MG63 (cell line): ENCODE measurements around the gene FBL. TPM values are rescaled to one million over a fixed set of nuclear protein-coding genes. Genes with fewer than 3 reads are reported as not detected.

Experiments
- DNase-seq: peaks from one replicate; pipeline ENCODE4 v3.0.0-alpha.2; 2020
- H3K27me3 ChIP-seq: fragments of 250-450 bp; sonication (Bioruptor Pico); 2 replicates; pipeline ENCODE4 v1.5.1; 2020; ENCODE audit warnings: mild to moderate bottlenecking, moderate library complexity
- H3K36me3 ChIP-seq: fragments of 250-450 bp; sonication (Bioruptor Pico); 2 replicates; pipeline ENCODE4 v1.5.1; 2020; ENCODE audit warnings: mild to moderate bottlenecking, moderate library complexity
- H3K4me3 ChIP-seq: fragments of 250-450 bp; sonication (Bioruptor Pico); 2 replicates; pipeline ENCODE4 v1.5.1; 2020; ENCODE audit warnings: mild to moderate bottlenecking, moderate library complexity
- H3K9me3 ChIP-seq: fragments of 250-450 bp; sonication (Bioruptor Pico); 2 replicates; pipeline ENCODE4 v1.5.1; 2020; ENCODE audit warnings: mild to moderate bottlenecking, moderate library complexity
- total RNA-seq: library from RNA; depleted of rRNA; stranded (reverse); fragments of >200 nt; shearing (Covaris generic); gene quantifications from 2 replicates; pipeline ENCODE4 v1.2.3, GENCODE V29; 2014; ENCODE audit warnings: low replicate concordance

FBL gene
- total RNA-seq, 1 experiment from 2014 or later = 588 TPM

GRCh38 chr19:39858541-39858940 is 12.4 kb upstream of the FBL start:
- no peaks in the 10 kb centered on the region for H3K36me3 ChIP-seq
- no peaks in the 10 kb centered on the region; the same call in 1 of the 2 replicates for H3K27me3 ChIP-seq
- no peak overlapping the region for H3K4me3 ChIP-seq
- H3K9me3 ChIP-seq = peaks cover 8% of the 10 kb centered on the region
- no peak for DNase-seq

GRCh38 chr19:39852882-39853281 is 6.7 kb upstream of the FBL start:
- Histone ChIP-seq H3K4me3 (no peak overlapping the region), H3K27me3 (no peaks in the 10 kb centered on the region; the same call in 1 of the 2 replicates), H3K36me3 (no peaks in the 10 kb centered on the region), H3K9me3 (peaks cover 1% of the 10 kb centered on the region; the same call in 1 of the 2 replicates)
- DNase-seq = no peak

- Histone ChIP-seq H3K9me3 (no peaks in the 10 kb centered on the region), H3K36me3 (no peaks in the 10 kb centered on the region), H3K4me3 (no peak overlapping the region), H3K27me3 (no peaks in the 10 kb centered on the region)
- DNase-seq = no peak
Measured at GRCh38 chr19:39850892-39851291, 4.7 kb upstream of the FBL start.

- Histone ChIP-seq H3K36me3 (peaks cover 8% of the 10 kb centered on the region; the same call in 1 of the 2 replicates), H3K27me3 (no peaks in the 10 kb centered on the region)
- no peak for DNase-seq
Measured at GRCh38 chr19:39848392-39848791, 2.2 kb upstream of the FBL start.

GRCh38 chr19:39847525-39847924 is 1.3 kb upstream of the FBL start:
- no peak for DNase-seq
- H3K36me3 ChIP-seq = peaks cover 8% of the 10 kb centered on the region; the same call in 1 of the 2 replicates
- no peak overlapping the region for H3K4me3 ChIP-seq
- no peaks in the 10 kb centered on the region for H3K27me3 ChIP-seq
- H3K9me3 ChIP-seq = no peaks in the 10 kb centered on the region

More at GRCh38 chr19:39848392-39848791, 2.2 kb upstream of the FBL start:
- no peak overlapping the region for H3K4me3 ChIP-seq
- no peaks in the 10 kb centered on the region for H3K9me3 ChIP-seq

- Histone ChIP-seq H3K4me3 (peak overlapping the region; percentile 90), H3K27me3 (no peaks in the 10 kb centered on the region), H3K36me3 (peaks cover 8% of the 10 kb centered on the region; the same call in 1 of the 2 replicates), H3K9me3 (no peaks in the 10 kb centered on the region)
- DNase-seq = no peak
Measured at GRCh38 chr19:39846678-39847486, 703 bp upstream of the FBL start.

GRCh38 chr19:39845584-39845932 is 621 bp downstream of the FBL start:
- Histone ChIP-seq H3K27me3 (no peaks in the 10 kb centered on the region), H3K36me3 (peaks cover 20% of the 10 kb centered on the region), H3K9me3 (no peaks in the 10 kb centered on the region), H3K4me3 (peak overlapping the region; percentile 90)
- DNase-seq = peak; percentile 38

- Histone ChIP-seq H3K4me3 (peak overlapping the region; percentile 90), H3K36me3 (peaks cover 24% of the 10 kb centered on the region), H3K27me3 (no peaks in the 10 kb centered on the region), H3K9me3 (no peaks in the 10 kb centered on the region)
- no peak for DNase-seq
Measured at GRCh38 chr19:39845172-39845571, 1.0 kb downstream of the FBL start.

GRCh38 chr19:39843919-39844793 is 2.0 kb downstream of the FBL start:
- Histone ChIP-seq H3K9me3 (no peaks in the 10 kb centered on the region), H3K36me3 (peaks cover 34% of the 10 kb centered on the region), H3K27me3 (no peaks in the 10 kb centered on the region), H3K4me3 (peak overlapping the region; percentile 90)
- no peak for DNase-seq

GRCh38 chr19:39842693-39843435 is 3.3 kb downstream of the FBL start:
- no peak for DNase-seq
- H3K27me3 ChIP-seq = no peaks in the 10 kb centered on the region
- H3K36me3 ChIP-seq = peaks cover 47% of the 10 kb centered on the region
- no peak overlapping the region; the same call in 1 of the 2 replicates for H3K4me3 ChIP-seq
- H3K9me3 ChIP-seq = no peaks in the 10 kb centered on the region

- no peak for DNase-seq
- Histone ChIP-seq H3K9me3 (no peaks in the 10 kb centered on the region), H3K27me3 (no peaks in the 10 kb centered on the region), H3K4me3 (no peak overlapping the region), H3K36me3 (peaks cover 65% of the 10 kb centered on the region)
Measured at GRCh38 chr19:39841041-39841440, 5.1 kb downstream of the FBL start.

GRCh38 chr19:39840492-39840891 is 5.7 kb downstream of the FBL start:
- peaks cover 70% of the 10 kb centered on the region for H3K36me3 ChIP-seq
- no peak for DNase-seq
- no peaks in the 10 kb centered on the region for H3K9me3 ChIP-seq
- H3K27me3 ChIP-seq = no peaks in the 10 kb centered on the region
- no peak overlapping the region for H3K4me3 ChIP-seq

- H3K27me3 ChIP-seq = no peaks in the 10 kb centered on the region
Measured at GRCh38 chr19:39839678-39840327, 6.4 kb downstream of the FBL start.

GRCh38 chr19:39838569-39838968 is 7.6 kb downstream of the FBL start:
- Histone ChIP-seq H3K27me3 (no peaks in the 10 kb centered on the region), H3K9me3 (no peaks in the 10 kb centered on the region), H3K4me3 (no peak overlapping the region), H3K36me3 (peaks cover 81% of the 10 kb centered on the region)
- no peak for DNase-seq

More at GRCh38 chr19:39839678-39840327, 6.4 kb downstream of the FBL start:
- no peak for DNase-seq
- Histone ChIP-seq H3K4me3 (no peak overlapping the region), H3K36me3 (peaks cover 71% of the 10 kb centered on the region), H3K9me3 (no peaks in the 10 kb centered on the region)

GRCh38 chr19:39837978-39838377 is 8.2 kb downstream of the FBL start:
- no peaks in the 10 kb centered on the region for H3K27me3 ChIP-seq
- peaks cover 84% of the 10 kb centered on the region for H3K36me3 ChIP-seq
- H3K4me3 ChIP-seq = no peak overlapping the region
- no peak for DNase-seq
- H3K9me3 ChIP-seq = no peaks in the 10 kb centered on the region

- no peaks in the 10 kb centered on the region for H3K27me3 ChIP-seq
- peaks cover 91% of the 10 kb centered on the region for H3K36me3 ChIP-seq
- no peak overlapping the region for H3K4me3 ChIP-seq
- DNase-seq = no peak
- no peaks in the 10 kb centered on the region for H3K9me3 ChIP-seq
Measured at GRCh38 chr19:39834287-39834841, 11.8 kb downstream of the FBL start.
